Activated T-cell treated with anti-CD3 and anti-CD28 coated beads, Interleukin-2, amount 50 U/mL, for 24 hours (primary cell): Measurements from ENCODE around the gene WDR87.
"Not testable (repeated sequence)": the region's sequence is repeated elsewhere in the genome, so short reads cannot be mapped to it uniquely, and the experiment has no call there.

Experiments
- DNase-seq: peaks from one replicate; pipeline ENCODE4 v3.0.0-alpha.2; 2020
- H3K27ac Mint-ChIP-seq: 2 replicates; pipeline ENCODE4 v1.8.0; 2020; ENCODE audit warnings: mild to moderate bottlenecking, mixed read lengths
- H3K27me3 Mint-ChIP-seq: 2 replicates; pipeline ENCODE4 v1.8.0; 2020; ENCODE audit warnings: mixed read lengths
- H3K36me3 Mint-ChIP-seq: 2 replicates; pipeline ENCODE4 v1.8.0; 2020; ENCODE audit warnings: low read depth, mixed read lengths
- H3K4me1 Mint-ChIP-seq: 2 replicates; pipeline ENCODE4 v1.8.0; 2020; ENCODE audit warnings: low read depth, mixed read lengths
- H3K4me3 Mint-ChIP-seq: 2 replicates; pipeline ENCODE4 v1.8.0; 2020; ENCODE audit warnings: mild to moderate bottlenecking, moderate library complexity, mixed read lengths
- H3K9me3 Mint-ChIP-seq: 2 replicates; pipeline ENCODE4 v1.8.0; 2020; ENCODE audit warnings: mixed read lengths

The WDR87 gene

GRCh38 chr19:37936886-37937285 is 30.5 kb upstream of the WDR87 start:
- Mint-ChIP-seq H3K27ac (no peak overlapping the region), H3K9me3 (peaks cover 12% of the 10 kb centered on the region), H3K4me3 (no peak overlapping the region), H3K36me3 (peaks cover 59% of the 10 kb centered on the region), H3K27me3 (no peaks in the 10 kb centered on the region), H3K4me1 (peaks cover 10% of the 10 kb centered on the region)
- DNase-seq, result no peak

- H3K27me3 Mint-ChIP-seq, result no peaks in the 10 kb centered on the region
- H3K9me3 Mint-ChIP-seq, result peaks cover 12% of the 10 kb centered on the region
- H3K27ac Mint-ChIP-seq, result no peak overlapping the region
- DNase-seq, result no peak
- H3K36me3 Mint-ChIP-seq, result peaks cover 58% of the 10 kb centered on the region
- no peak overlapping the region for H3K4me3 Mint-ChIP-seq
- peaks cover 13% of the 10 kb centered on the region for H3K4me1 Mint-ChIP-seq
Observed at GRCh38 chr19:37936166-37936565, 29.8 kb upstream of the WDR87 start.

DNA sequence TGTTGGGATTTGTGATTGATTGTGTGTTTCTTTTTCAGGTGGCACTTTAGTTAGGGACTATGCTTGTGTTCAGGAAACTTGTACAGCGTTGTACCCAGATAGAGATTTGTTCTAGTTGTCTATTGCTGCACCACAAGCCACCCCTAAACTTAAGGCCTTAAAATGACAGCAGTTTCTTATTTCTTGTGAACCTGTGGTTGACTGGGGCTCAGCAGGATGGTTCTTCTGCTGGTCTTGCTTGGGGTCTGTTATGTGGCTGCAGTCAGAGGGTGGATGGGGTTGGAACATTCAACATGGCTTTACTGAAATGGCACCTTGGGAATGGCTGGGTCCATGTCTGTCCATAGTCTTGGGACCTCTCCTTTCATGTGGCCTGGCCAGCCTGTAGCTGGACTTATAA is 28.9 kb upstream of the WDR87 start:
- no peak for DNase-seq
- H3K36me3 Mint-ChIP-seq, result peaks cover 64% of the 10 kb centered on the region
- no peak overlapping the region for H3K4me3 Mint-ChIP-seq
- peaks cover 17% of the 10 kb centered on the region for H3K4me1 Mint-ChIP-seq
- no peaks in the 10 kb centered on the region for H3K27me3 Mint-ChIP-seq
- H3K27ac Mint-ChIP-seq, result no peak overlapping the region
- H3K9me3 Mint-ChIP-seq, result peaks cover 12% of the 10 kb centered on the region

DNA sequence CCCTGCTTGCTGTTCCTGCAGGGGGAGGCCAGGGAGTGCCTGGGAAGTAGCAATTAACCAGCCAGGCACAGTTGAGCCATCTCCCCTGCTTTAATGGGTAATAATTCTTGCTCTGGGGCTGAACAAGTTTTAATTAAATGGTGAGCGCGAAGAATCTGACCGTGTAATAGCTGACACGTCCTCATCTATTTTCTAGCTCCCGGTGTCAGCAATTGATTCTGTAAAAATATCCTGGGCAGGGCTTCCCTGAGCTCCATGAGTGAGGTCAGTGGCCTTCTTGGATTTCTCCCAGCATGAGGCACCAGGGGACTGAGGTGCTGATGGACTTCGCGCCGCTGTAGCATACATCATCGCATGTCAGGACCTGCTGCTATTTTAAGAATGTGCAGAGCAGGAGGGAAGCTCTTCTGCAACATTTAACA is 27.6 kb upstream of the WDR87 start:
- Mint-ChIP-seq H3K36me3 (peaks cover 54% of the 10 kb centered on the region), H3K4me3 (no peak overlapping the region), H3K27ac (no peak overlapping the region), H3K9me3 (peaks cover 12% of the 10 kb centered on the region), H3K4me1 (peaks cover 17% of the 10 kb centered on the region), H3K27me3 (no peaks in the 10 kb centered on the region)
- DNase-seq, result no peak

GRCh38 chr19:37932985-37933936 is 26.9 kb upstream of the WDR87 start:
- H3K4me1 Mint-ChIP-seq, result peaks cover 18% of the 10 kb centered on the region
- H3K36me3 Mint-ChIP-seq, result peaks cover 52% of the 10 kb centered on the region
- no peak for DNase-seq
- no peaks in the 10 kb centered on the region for H3K27me3 Mint-ChIP-seq
- H3K4me3 Mint-ChIP-seq, result no peak overlapping the region
- no peak overlapping the region for H3K27ac Mint-ChIP-seq
- H3K9me3 Mint-ChIP-seq, result peaks cover 12% of the 10 kb centered on the region

GRCh38 chr19:37931881-37932655 is 25.7 kb upstream of the WDR87 start:
- Mint-ChIP-seq H3K9me3 (peaks cover 12% of the 10 kb centered on the region), H3K27ac (no peak overlapping the region), H3K36me3 (peaks cover 49% of the 10 kb centered on the region), H3K4me3 (no peak overlapping the region), H3K4me1 (peaks cover 22% of the 10 kb centered on the region), H3K27me3 (no peaks in the 10 kb centered on the region)
- DNase-seq, result no peak

GRCh38 chr19:37930416-37930815 is 24.0 kb upstream of the WDR87 start:
- DNase-seq, result no peak
- no peak overlapping the region for H3K27ac Mint-ChIP-seq
- peaks cover 23% of the 10 kb centered on the region for H3K4me1 Mint-ChIP-seq
- no peak overlapping the region for H3K4me3 Mint-ChIP-seq
- H3K27me3 Mint-ChIP-seq, result no peaks in the 10 kb centered on the region
- H3K9me3 Mint-ChIP-seq, result peaks cover 8% of the 10 kb centered on the region
- peaks cover 39% of the 10 kb centered on the region for H3K36me3 Mint-ChIP-seq

GRCh38 chr19:37929355-37929923 is 23.0 kb upstream of the WDR87 start:
- Mint-ChIP-seq H3K4me3 (no peak overlapping the region), H3K4me1 (peaks cover 25% of the 10 kb centered on the region), H3K9me3 (peaks cover 4% of the 10 kb centered on the region), H3K27ac (no peak overlapping the region), H3K36me3 (peaks cover 35% of the 10 kb centered on the region), H3K27me3 (no peaks in the 10 kb centered on the region)
- no peak for DNase-seq

DNA sequence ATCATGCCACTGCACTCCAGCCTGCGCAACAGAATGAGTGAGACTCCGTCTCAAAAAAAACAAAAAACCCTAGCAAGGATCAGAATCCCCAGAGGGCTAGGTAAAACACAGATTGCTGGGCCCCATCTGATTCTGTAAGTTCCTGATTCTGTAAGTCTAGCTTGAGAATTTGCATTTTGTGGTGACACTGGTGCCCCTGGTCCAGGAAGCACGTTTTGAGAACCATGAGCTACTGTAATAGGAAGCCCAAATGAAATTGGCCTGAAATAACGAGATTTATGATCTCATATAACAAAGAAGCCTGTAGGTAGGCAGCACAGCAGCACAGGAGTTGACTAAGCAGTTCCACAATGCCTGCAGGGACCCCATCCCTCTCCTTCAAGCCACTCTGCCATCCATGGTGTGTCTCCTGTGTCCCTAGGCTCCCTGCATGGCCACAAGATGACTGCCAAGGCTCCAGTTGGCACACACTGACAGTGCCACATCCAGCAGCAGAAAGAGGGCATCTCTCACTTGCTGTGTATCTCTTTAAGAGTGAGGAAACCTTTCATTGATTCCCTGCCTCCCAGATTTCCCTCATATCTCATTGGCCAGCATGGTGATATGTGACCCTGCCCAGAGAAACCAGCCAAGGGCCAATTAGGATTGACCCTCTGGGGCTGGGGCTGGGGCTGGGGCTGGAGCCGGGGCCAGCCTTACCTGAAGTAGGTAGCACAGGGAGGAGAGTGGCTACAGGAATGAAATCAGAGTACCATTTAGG is 22.3 kb upstream of the WDR87 start:
- H3K4me3 Mint-ChIP-seq, result no peak overlapping the region
- no peaks in the 10 kb centered on the region for H3K9me3 Mint-ChIP-seq
- no peaks in the 10 kb centered on the region for H3K27me3 Mint-ChIP-seq
- peaks cover 29% of the 10 kb centered on the region for H3K36me3 Mint-ChIP-seq
- DNase-seq, result no peak
- peaks cover 25% of the 10 kb centered on the region for H3K4me1 Mint-ChIP-seq
- no peak overlapping the region for H3K27ac Mint-ChIP-seq

GRCh38 chr19:37926711-37927110 is 20.3 kb upstream of the WDR87 start:
- Mint-ChIP-seq H3K9me3 (no peaks in the 10 kb centered on the region), H3K27me3 (no peaks in the 10 kb centered on the region), H3K4me1 (peaks cover 19% of the 10 kb centered on the region), H3K36me3 (peaks cover 18% of the 10 kb centered on the region), H3K27ac (no peak overlapping the region), H3K4me3 (no peak overlapping the region)
- no peak for DNase-seq

DNA sequence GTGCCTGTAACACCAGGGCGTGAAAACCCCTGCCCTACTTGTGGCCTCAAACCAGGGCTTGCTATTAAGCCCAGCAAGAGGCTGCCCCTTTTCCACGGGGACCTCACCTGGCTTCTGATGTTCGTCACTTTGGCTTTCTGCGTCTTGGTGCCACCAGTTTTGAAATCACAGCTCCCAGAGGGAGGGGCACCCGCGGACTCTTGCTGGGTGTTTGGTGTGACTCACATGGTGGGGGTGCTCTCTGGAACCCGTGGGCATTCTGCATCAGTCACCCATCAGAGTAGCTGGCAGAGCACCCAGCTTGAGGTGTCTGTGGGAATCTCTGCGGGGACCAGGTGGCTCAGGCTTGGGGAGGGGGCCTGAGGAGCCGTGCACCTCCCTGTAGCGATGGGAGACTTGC is 19.9 kb upstream of the WDR87 start:
- Mint-ChIP-seq H3K27me3 (no peaks in the 10 kb centered on the region), H3K4me1 (peaks cover 20% of the 10 kb centered on the region), H3K36me3 (peaks cover 22% of the 10 kb centered on the region), H3K4me3 (no peak overlapping the region), H3K27ac (no peak overlapping the region), H3K9me3 (no peaks in the 10 kb centered on the region)
- DNase-seq, result no peak

DNA sequence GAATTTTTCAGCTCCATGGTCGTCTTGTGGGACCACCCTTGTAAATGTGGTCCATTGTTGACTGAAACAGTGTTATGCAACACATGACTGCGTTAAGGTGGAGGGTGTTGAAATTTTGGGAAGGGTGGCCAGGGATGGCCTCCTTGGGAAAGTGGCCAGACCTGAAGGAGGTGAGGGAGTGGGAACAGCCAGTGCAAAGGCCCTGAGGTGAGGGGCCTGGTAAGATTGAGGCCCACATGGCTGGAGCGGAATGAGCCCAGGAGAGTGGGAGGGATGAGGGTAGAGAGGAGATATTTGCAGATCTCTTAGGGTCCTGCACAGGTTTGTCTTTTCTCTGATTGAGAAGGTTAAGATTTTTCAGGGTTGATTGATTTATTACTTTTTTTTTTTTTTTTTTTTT is 18.8 kb upstream of the WDR87 start:
- H3K4me1 Mint-ChIP-seq, result peaks cover 25% of the 10 kb centered on the region
- no peak overlapping the region for H3K27ac Mint-ChIP-seq
- H3K9me3 Mint-ChIP-seq, result no peaks in the 10 kb centered on the region
- H3K36me3 Mint-ChIP-seq, result peaks cover 24% of the 10 kb centered on the region
- H3K27me3 Mint-ChIP-seq, result no peaks in the 10 kb centered on the region
- no peak overlapping the region for H3K4me3 Mint-ChIP-seq
- no peak for DNase-seq

- H3K4me1 Mint-ChIP-seq, result peaks cover 27% of the 10 kb centered on the region
- H3K36me3 Mint-ChIP-seq, result peaks cover 25% of the 10 kb centered on the region
- H3K4me3 Mint-ChIP-seq, DNase-seq, H3K9me3 Mint-ChIP-seq, H3K27ac Mint-ChIP-seq, H3K27me3 Mint-ChIP-seq: not testable (repeated sequence)
Observed at GRCh38 chr19:37924573-37924972, 18.2 kb upstream of the WDR87 start.
